Transverse colon (tissue), 4 donors: Measurements from ENCODE around the gene RABGAP1L. TPM values are rescaled to one million over a fixed set of nuclear protein-coding genes. Genes with fewer than 3 reads are reported as not detected.

ENCODE experiments used
- DNase-seq: peaks from one replicate; pipeline ENCODE4 v3.0.0-alpha.2; 2019
- H3K27ac ChIP-seq, 4 donors: fragments of 200-600 bp; sonication (generic); 2 replicates each; pipeline ENCODE4 v1.5.1; 2016 to 2018; ENCODE audit warnings: inconsistent platforms in 4 of 4
- H3K27me3 ChIP-seq: fragments of 200-600 bp; sonication (generic); 2 replicates; pipeline ENCODE4 v1.5.1; 2017; ENCODE audit warnings: inconsistent platforms
- H3K36me3 ChIP-seq, 4 donors: fragments of 200-600 bp; sonication (generic); 2 replicates each; pipeline ENCODE4 v1.5.1; 2017 to 2019; ENCODE audit warnings: inconsistent platforms in 4 of 4
- H3K4me1 ChIP-seq, 4 donors: fragments of 200-600 bp; sonication (generic); 2 replicates each; pipeline ENCODE4 v1.5.1; 2017 to 2020; ENCODE audit warnings: inconsistent platforms in 4 of 4
- H3K4me3 ChIP-seq, 4 donors: fragments of 200-600 bp; sonication (generic); 1 replicate in 1 of 4; 2 replicates in 3 of 4; pipeline versions ENCODE4 v1.5.1 to v1.6.1; 2017 to 2019; ENCODE audit warnings: inconsistent platforms in 4 of 4
- H3K9me3 ChIP-seq, 2 donors: fragments of 200-600 bp; sonication (generic); 2 replicates each; pipeline ENCODE4 v1.5.1; 2017 to 2019; ENCODE audit warnings: inconsistent platforms in 2 of 2
- EP300 ChIP-seq: sonication (generic); formaldehyde crosslinking; IDR thresholded peaks from one replicate; pipeline ENCODE4 v1.6.1; 2017; ENCODE audit warnings: antibody characterized with exemption, low read depth
- POLR2A ChIP-seq: fragments of 450-650 bp; IDR thresholded peaks from one replicate; pipeline ENCODE4 v1.6.1; 2016; ENCODE audit warnings: antibody characterized with exemption, mild to moderate bottlenecking, moderate library complexity
- POLR2AphosphoS5 ChIP-seq, 3 donors: sonication (generic); formaldehyde crosslinking; IDR thresholded peaks; one replicate each; pipeline ENCODE4 v1.6.1; 2016; ENCODE audit warnings: antibody characterized with exemption in 3 of 3
- WGBS, 2 donors: methylation state at CpG; one replicate each; pipeline ENCODE4 v1.1.5; 2018; ENCODE audit warnings: low coverage in 1 of 2; 5-methylcytosine and 5-hydroxymethylcytosine counted together
- in situ Hi-C, 4 donors: fragments of 200-750 bp; cut with MboI; loops; one replicate each; pipeline versions ENCODE4 v1.15.0 to v1.15.1; 2017; ENCODE audit warnings: low sequenced_read_pairs in 3 of 4, low pct_ligation_motif_present in 1 of 4, low pct_unique_long_range_greater_than_20kb in 1 of 4
- intact Hi-C: fragments of 100-400 bp; cut with DNase I; formaldehyde crosslinking; loops from one replicate; pipeline ENCODE4 v1.15.1; 2023; ENCODE audit warnings: low total_unique reads
- total RNA-seq, 4 donors: library from RNA; depleted of rRNA; stranded (reverse); fragments of >200 nt; gene quantifications; one replicate each; pipeline ENCODE4 v1.1.0, GENCODE V29; 2016
- TF ChIP-seq, protein P1 (sequence below), 5 experiments: fragments of 200-600 bp in 3 of 5; fragments of 450-650 bp in 2 of 5; sonication (generic) in 3 of 5; IDR thresholded peaks; 1 replicate in 2 of 5; 2 replicates in 3 of 5; pipeline ENCODE4 v1.5.1; 2016 to 2017; ENCODE audit warnings: antibody characterized with exemption in 5 of 5, inconsistent platforms in 3 of 5, mild to moderate bottlenecking in 2 of 5, moderate library complexity in 1 of 5

Gene RABGAP1L
- total RNA-seq, 4 donors from 2014 or later, result 68.9 to 127 (median 99.9) TPM

DNA sequence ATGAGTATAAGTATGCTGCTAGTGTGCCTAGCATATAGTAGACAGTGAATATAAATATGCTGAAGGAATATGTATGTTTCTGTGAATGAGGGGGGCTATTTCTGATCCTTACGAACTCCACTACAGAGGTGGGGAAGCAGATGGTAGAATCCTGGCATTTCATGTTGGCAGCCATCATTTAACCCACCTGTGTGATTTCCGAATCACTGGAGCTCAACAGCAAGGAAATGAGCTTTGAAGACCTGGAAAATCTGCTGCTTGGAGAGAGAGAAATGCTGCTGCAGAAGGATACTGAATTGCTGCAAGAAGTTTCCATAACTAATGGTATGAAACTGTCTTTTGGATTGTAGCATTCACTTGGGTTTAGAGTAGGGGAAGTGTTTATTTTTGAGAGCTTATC lies 83.5 kb downstream of the RABGAP1L start:
- Histone ChIP-seq H3K4me3 (no peak overlapping the region), H3K27me3 (no peaks in the 10 kb centered on the region), H3K36me3 (no peaks in the 10 kb centered on the region), H3K4me1 (peaks cover 0 to 4% (median 0%) of the 10 kb centered on the region in 4 donors), H3K27ac (no peak overlapping the region), H3K9me3 (no peaks in the 10 kb centered on the region)
- in situ Hi-C loops, result no loop called here
- 86% methylated on average over 2 of the region's 2 CpGs; no CpG with 5 or more reads in 1 of the 2 donors for WGBS, 2 donors
- intact Hi-C loops, result no loop called here
- TF ChIP-seq POLR2AphosphoS5 (IDR thresholded peaks at IDR 0.05), result no peak
- TF ChIP-seq EP300, result no peak
- no peak for TF ChIP-seq POLR2A
- TF ChIP-seq, protein P1, sequence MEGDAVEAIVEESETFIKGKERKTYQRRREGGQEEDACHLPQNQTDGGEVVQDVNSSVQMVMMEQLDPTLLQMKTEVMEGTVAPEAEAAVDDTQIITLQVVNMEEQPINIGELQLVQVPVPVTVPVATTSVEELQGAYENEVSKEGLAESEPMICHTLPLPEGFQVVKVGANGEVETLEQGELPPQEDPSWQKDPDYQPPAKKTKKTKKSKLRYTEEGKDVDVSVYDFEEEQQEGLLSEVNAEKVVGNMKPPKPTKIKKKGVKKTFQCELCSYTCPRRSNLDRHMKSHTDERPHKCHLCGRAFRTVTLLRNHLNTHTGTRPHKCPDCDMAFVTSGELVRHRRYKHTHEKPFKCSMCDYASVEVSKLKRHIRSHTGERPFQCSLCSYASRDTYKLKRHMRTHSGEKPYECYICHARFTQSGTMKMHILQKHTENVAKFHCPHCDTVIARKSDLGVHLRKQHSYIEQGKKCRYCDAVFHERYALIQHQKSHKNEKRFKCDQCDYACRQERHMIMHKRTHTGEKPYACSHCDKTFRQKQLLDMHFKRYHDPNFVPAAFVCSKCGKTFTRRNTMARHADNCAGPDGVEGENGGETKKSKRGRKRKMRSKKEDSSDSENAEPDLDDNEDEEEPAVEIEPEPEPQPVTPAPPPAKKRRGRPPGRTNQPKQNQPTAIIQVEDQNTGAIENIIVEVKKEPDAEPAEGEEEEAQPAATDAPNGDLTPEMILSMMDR (IDR thresholded peaks at IDR 0.05), result no peak
- DNase-seq, result no peak

DNA sequence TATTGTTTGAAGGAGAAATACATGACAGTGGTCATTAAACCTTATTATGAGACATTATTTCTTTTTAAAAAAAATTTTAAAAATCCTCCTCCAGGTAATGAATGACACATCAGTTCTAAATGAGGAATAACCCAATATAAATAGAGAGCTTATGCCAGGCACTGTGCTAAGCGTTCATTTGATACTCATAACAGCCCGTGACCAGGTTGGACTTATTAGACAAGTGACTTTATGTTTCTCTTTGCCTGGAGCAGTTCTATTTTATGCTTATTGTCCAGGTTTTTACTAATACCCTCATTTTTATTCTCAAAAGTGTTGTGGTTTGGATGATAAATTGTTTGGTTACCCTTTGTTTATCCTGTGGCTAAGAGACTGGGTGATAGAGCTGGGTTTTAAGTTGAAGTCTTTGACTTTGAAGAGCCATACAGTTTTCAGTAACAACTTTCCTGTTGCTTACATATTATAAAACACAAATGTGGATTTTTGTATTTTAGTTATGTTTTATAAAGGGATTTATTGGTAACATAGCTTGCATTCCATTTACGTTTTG lies 84.2 kb downstream of the RABGAP1L start:
- Histone ChIP-seq H3K36me3 (no peaks in the 10 kb centered on the region), H3K27me3 (no peaks in the 10 kb centered on the region), H3K4me1 (peaks cover 0 to 4% (median 0%) of the 10 kb centered on the region in 4 donors), H3K9me3 (no peaks in the 10 kb centered on the region), H3K4me3 (no peak overlapping the region), H3K27ac (no peak overlapping the region)
- DNase-seq, result no peak
- in situ Hi-C loops, result no loop called here
- 77 to 80% methylated on average over 3 of the region's 3 CpGs for WGBS, 2 donors
- intact Hi-C loops, result no loop called here
- TF ChIP-seq POLR2A (no peak), POLR2AphosphoS5 (IDR thresholded peaks at IDR 0.05) (no peak), EP300 (no peak)
- TF ChIP-seq, protein P1 (IDR thresholded peaks at IDR 0.05), result no peak

DNA sequence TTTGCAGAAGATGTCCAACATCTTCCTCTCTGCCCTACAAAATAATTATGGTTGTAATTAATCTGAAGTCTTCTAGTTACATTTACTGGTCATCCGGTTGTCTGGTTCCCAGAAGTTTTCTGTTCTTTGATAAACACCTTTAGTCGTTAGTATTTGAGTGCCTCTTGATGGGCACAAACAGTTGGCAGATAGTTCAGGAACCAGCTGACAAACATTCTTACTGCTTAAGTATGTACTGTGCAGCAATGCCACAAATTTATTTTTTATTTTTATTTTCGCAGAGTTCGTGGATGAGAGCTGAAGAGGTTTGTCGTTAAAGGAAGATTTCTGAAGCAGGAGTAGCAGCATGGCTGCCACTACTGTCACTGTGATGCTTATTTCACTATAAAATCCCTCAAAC lies 84.7 kb downstream of the RABGAP1L start:
- TF ChIP-seq, protein P1 (IDR thresholded peaks at IDR 0.05), result no peak
- TF ChIP-seq POLR2A (no peak), POLR2AphosphoS5 (IDR thresholded peaks at IDR 0.05) (no peak), EP300 (no peak)
- intact Hi-C loops (no loop called here), in situ Hi-C loops (no loop called here)
- Histone ChIP-seq H3K27ac (no peak overlapping the region), H3K4me1 (peaks cover 0 to 4% (median 0%) of the 10 kb centered on the region in 4 donors), H3K9me3 (no peaks in the 10 kb centered on the region), H3K4me3 (no peak overlapping the region), H3K36me3 (no peaks in the 10 kb centered on the region), H3K27me3 (no peaks in the 10 kb centered on the region)
- 75 to 80% methylated on average over 3 to 5 of the region's 5 CpGs for WGBS, 2 donors
- DNase-seq, result no peak

DNA sequence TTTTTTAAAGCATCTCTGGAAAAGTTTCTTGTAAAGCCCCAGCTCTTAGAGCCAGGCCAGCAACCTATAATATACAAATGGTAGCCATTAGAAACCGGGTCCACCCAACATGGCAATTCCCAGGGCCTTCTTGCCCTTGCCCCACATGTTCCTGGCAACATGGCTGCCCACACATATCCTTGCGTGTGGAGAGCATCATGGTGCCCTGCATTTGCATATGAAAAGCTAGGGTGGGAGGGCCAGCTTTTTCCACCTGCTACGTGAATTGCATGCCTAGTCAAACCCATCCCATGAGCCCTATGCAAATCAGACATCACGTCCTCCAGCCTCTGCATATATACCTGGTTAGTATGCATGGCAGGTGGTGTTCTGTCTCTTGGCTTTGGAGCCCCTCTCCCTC lies 88.2 kb downstream of the RABGAP1L start:
- Histone ChIP-seq H3K4me3 (no peak overlapping the region), H3K27me3 (no peaks in the 10 kb centered on the region), H3K9me3 (no peaks in the 10 kb centered on the region), H3K36me3 (peaks cover 0 to 4% (median 0%) of the 10 kb centered on the region in 4 donors), H3K27ac (no peak overlapping the region), H3K4me1 (no peaks in the 10 kb centered on the region)
- intact Hi-C loops (no loop called here), in situ Hi-C loops (no loop called here)
- DNase-seq, result no peak
- TF ChIP-seq, protein P1 (IDR thresholded peaks at IDR 0.05), result no peak
- TF ChIP-seq POLR2A (no peak), POLR2AphosphoS5 (IDR thresholded peaks at IDR 0.05) (no peak), EP300 (no peak)
- WGBS, 2 donors, result 82% methylated on average over 4 of the region's 4 CpGs; no CpG with 5 or more reads in 1 of the 2 donors
